ENCODE results near the gene CDH5. TPM values are rescaled to one million over a fixed set of nuclear protein-coding genes. Genes with fewer than 3 reads are reported as not detected.

The CDH5 gene
- total RNA-seq, 1 donor from 2014 or later, result 38.3 TPM

- no peaks in the 10 kb centered on the region for H3K36me3 ChIP-seq
- H3K9me3 ChIP-seq, result no peaks in the 10 kb centered on the region
- H3K27me3 ChIP-seq, result no peaks in the 10 kb centered on the region
- H3K4me1 ChIP-seq, result no peaks in the 10 kb centered on the region
- DNase-seq (ENCODE audit: extremely low spot score in 2 of 2), result no peak
- intact Hi-C loops (cut with DNase I), result no loop called here
- H3K4me3 ChIP-seq, result no peak overlapping the region
- no peak overlapping the region for H3K27ac ChIP-seq
- no peak for TF ChIP-seq POLR2AphosphoS5 (IDR thresholded peaks at IDR 0.05; ENCODE audit: insufficient read depth in 1 of 2, low read depth in 1 of 2)
- TF ChIP-seq CTCF (IDR thresholded peaks at IDR 0.05), result peak in 1 of 3 experiments; percentile 8
- no peak for TF ChIP-seq POLR2A (IDR thresholded peaks at IDR 0.05)
Observed at GRCh38 chr16:66342294-66342900, 24.1 kb upstream of the CDH5 start.

- Histone ChIP-seq H3K27ac (no peak overlapping the region), H3K27me3 (no peaks in the 10 kb centered on the region), H3K4me3 (no peak overlapping the region), H3K9me3 (no peaks in the 10 kb centered on the region), H3K4me1 (no peaks in the 10 kb centered on the region), H3K36me3 (no peaks in the 10 kb centered on the region)
- no peak for DNase-seq (ENCODE audit: extremely low spot score in 2 of 2)
- intact Hi-C loops (cut with DNase I), result no loop called here
- no peak for TF ChIP-seq POLR2AphosphoS5 (IDR thresholded peaks at IDR 0.05; ENCODE audit: insufficient read depth in 1 of 2, low read depth in 1 of 2)
- peak in 1 of 3 experiments; percentile 58 for TF ChIP-seq CTCF (IDR thresholded peaks at IDR 0.05)
- no peak for TF ChIP-seq POLR2A (IDR thresholded peaks at IDR 0.05)
Observed at GRCh38 chr16:66344533-66345145, 21.9 kb upstream of the CDH5 start.

- Histone ChIP-seq H3K36me3 (no peaks in the 10 kb centered on the region), H3K27me3 (no peaks in the 10 kb centered on the region), H3K9me3 (no peaks in the 10 kb centered on the region), H3K4me1 (no peaks in the 10 kb centered on the region), H3K4me3 (no peak overlapping the region), H3K27ac (no peak overlapping the region)
- no peak for DNase-seq (ENCODE audit: extremely low spot score in 2 of 2)
- TF ChIP-seq POLR2AphosphoS5 (IDR thresholded peaks at IDR 0.05; ENCODE audit: insufficient read depth in 1 of 2, low read depth in 1 of 2), result no peak
- no peak for TF ChIP-seq POLR2A (IDR thresholded peaks at IDR 0.05)
- no peak for TF ChIP-seq CTCF (IDR thresholded peaks at IDR 0.05)
- intact Hi-C loops (cut with DNase I), result no loop called here
Observed at GRCh38 chr16:66346221-66346620, 20.3 kb upstream of the CDH5 start.

- no peaks in the 10 kb centered on the region for H3K4me1 ChIP-seq
- H3K9me3 ChIP-seq, result no peaks in the 10 kb centered on the region
- H3K27me3 ChIP-seq, result no peaks in the 10 kb centered on the region
- no peak for DNase-seq (ENCODE audit: extremely low spot score in 2 of 2)
- intact Hi-C loops (cut with DNase I), result no loop called here
- no peak overlapping the region for H3K27ac ChIP-seq
- TF ChIP-seq POLR2AphosphoS5 (IDR thresholded peaks at IDR 0.05; ENCODE audit: insufficient read depth in 1 of 2, low read depth in 1 of 2) (no peak), CTCF (IDR thresholded peaks at IDR 0.05) (no peak), POLR2A (IDR thresholded peaks at IDR 0.05) (no peak)
- no peaks in the 10 kb centered on the region for H3K36me3 ChIP-seq
- H3K4me3 ChIP-seq, result no peak overlapping the region
Observed at GRCh38 chr16:66352304-66352703, 14.2 kb upstream of the CDH5 start.

- TF ChIP-seq POLR2A (IDR thresholded peaks at IDR 0.05), result no peak
- TF ChIP-seq CTCF (IDR thresholded peaks at IDR 0.05), result no peak
- no peak for TF ChIP-seq POLR2AphosphoS5 (IDR thresholded peaks at IDR 0.05; ENCODE audit: insufficient read depth in 1 of 2, low read depth in 1 of 2)
- intact Hi-C loops (cut with DNase I), result no loop called here
- no peaks in the 10 kb centered on the region for H3K9me3 ChIP-seq
Observed at GRCh38 chr16:66353055-66353454, 13.4 kb upstream of the CDH5 start.

More at GRCh38 chr16:66353055-66353454, 13.4 kb upstream of the CDH5 start:
- H3K4me1 ChIP-seq, result no peaks in the 10 kb centered on the region
- no peak for DNase-seq (ENCODE audit: extremely low spot score in 2 of 2)
- no peak overlapping the region for H3K27ac ChIP-seq
- no peaks in the 10 kb centered on the region for H3K36me3 ChIP-seq
- H3K27me3 ChIP-seq, result no peaks in the 10 kb centered on the region
- H3K4me3 ChIP-seq, result no peak overlapping the region

All from vagina (tissue), 2 donors.